GM04504 (cell line): Measurements from ENCODE around the gene RNASE2.
"Not testable (repeated sequence)": the region's sequence is repeated elsewhere in the genome, so short reads cannot be mapped to it uniquely, and the experiment has no call there.

Source experiments
- DNase-seq: peaks from one replicate; pipeline ENCODE4 v3.0.0-alpha.2; 2012; ENCODE audit warnings: low read depth

RNASE2 gene

GRCh38 chr14:20954736-20955537 lies at the start of gene RNASE2:
RNASE2 (plus strand) TSS chr14:20955487; CDS start chr14:20955772, 285 bp downstream.
- not testable (repeated sequence) for DNase-seq

- no peak for DNase-seq
Observed at GRCh38 chr14:20905676-20906075, 49.6 kb upstream of the RNASE2 start.

GRCh38 chr14:20907214-20907613 lies 48.1 kb upstream of the RNASE2 start:
- DNase-seq: no peak

- DNase-seq: not testable (repeated sequence)
Observed at GRCh38 chr14:20910822-20911221, 44.5 kb upstream of the RNASE2 start.

- not testable (repeated sequence) for DNase-seq
Observed at GRCh38 chr14:20919038-20919756, 36.1 kb upstream of the RNASE2 start.

- DNase-seq: not testable (repeated sequence)
Observed at GRCh38 chr14:20923766-20924297, 31.5 kb upstream of the RNASE2 start.

GRCh38 chr14:20934148-20934762 lies 21.0 kb upstream of the RNASE2 start:
- DNase-seq: no peak

- DNase-seq: no peak
Observed at GRCh38 chr14:20935303-20935984, 19.8 kb upstream of the RNASE2 start.

- not testable (repeated sequence) for DNase-seq
Observed at GRCh38 chr14:20945146-20945545, 10.1 kb upstream of the RNASE2 start.

GRCh38 chr14:20946707-20947106 lies 8.6 kb upstream of the RNASE2 start:
- not testable (repeated sequence) for DNase-seq

GRCh38 chr14:20955538-20955873 lies 219 bp downstream of the RNASE2 start:
- not testable (repeated sequence) for DNase-seq

- no peak for DNase-seq
Observed at GRCh38 chr14:20956376-20956976, 1.2 kb downstream of the RNASE2 start.

- not testable (repeated sequence) for DNase-seq
Observed at GRCh38 chr14:20958946-20959345, 3.7 kb downstream of the RNASE2 start.

- DNase-seq: no peak
Observed at GRCh38 chr14:20969336-20969735, 14.0 kb downstream of the RNASE2 start.

- no peak for DNase-seq
Observed at GRCh38 chr14:20970647-20970982, 15.3 kb downstream of the RNASE2 start.

GRCh38 chr14:20970983-20971704 lies 15.9 kb downstream of the RNASE2 start:
- peak; percentile 48 for DNase-seq

GRCh38 chr14:20971705-20972021 lies 16.4 kb downstream of the RNASE2 start:
- DNase-seq: no peak

- no peak for DNase-seq
Observed at GRCh38 chr14:20973501-20973900, 18.2 kb downstream of the RNASE2 start.

- no peak for DNase-seq
Observed at GRCh38 chr14:20976291-20976690, 21.0 kb downstream of the RNASE2 start.

GRCh38 chr14:20978687-20979086 lies 23.4 kb downstream of the RNASE2 start:
- DNase-seq: no peak

GRCh38 chr14:20980906-20981305 lies 25.6 kb downstream of the RNASE2 start:
- DNase-seq: no peak
